ENCODE data around the gene VPS26A.

DNA sequence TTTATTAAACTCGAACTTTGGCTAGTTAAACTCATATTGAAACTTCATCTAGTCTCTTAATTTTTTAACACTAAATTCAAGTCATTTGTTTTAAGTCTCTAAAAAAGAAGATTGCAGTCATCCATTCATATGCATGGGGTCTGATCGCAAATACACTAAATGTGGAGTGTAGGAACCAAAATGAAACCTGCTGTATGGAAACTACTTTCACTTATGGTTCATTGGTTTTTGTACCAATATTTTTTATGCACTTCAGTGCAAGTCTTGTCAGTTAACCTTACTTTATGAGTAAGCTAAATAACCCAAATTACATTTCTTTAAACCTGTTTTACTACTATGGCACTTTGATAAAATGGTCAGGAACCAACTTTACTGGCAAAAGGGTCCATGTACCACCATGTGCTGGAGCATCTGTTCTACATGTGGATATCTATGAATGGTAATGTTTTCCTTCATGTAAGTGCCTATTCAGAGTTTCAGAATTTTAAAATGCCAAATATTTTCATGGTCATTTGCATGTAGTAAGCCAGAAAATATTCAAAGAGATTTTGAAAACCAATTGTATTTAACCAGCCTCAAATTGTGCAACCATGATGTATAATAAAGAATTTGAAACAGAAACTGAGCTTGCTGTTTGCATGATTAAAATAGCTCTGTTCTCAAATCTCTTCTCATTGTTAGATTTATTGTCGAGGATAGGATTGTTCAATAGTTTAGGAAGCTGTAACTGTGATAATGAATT is 48.4 kb downstream of the VPS26A start:
- TF ChIP-seq TAF1 (IDR thresholded peaks at IDR 0.05; ENCODE audit: borderline replicate concordance, low read depth, low read length), result no peak
- TF ChIP-seq POLR2A (IDR thresholded peaks at IDR 0.05; ENCODE audit: low read depth, low read length), result no peak
- no peak for TF ChIP-seq POLR2AphosphoS5 (IDR thresholded peaks at IDR 0.05; ENCODE audit: low read depth, low read length)

All from GM12892 (cell line).